Measurements from ENCODE around the gene B3GALNT1. TPM values are rescaled to one million over a fixed set of nuclear protein-coding genes. Genes with fewer than 3 reads are reported as not detected.

The B3GALNT1 gene, protein sequence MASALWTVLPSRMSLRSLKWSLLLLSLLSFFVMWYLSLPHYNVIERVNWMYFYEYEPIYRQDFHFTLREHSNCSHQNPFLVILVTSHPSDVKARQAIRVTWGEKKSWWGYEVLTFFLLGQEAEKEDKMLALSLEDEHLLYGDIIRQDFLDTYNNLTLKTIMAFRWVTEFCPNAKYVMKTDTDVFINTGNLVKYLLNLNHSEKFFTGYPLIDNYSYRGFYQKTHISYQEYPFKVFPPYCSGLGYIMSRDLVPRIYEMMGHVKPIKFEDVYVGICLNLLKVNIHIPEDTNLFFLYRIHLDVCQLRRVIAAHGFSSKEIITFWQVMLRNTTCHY
- total RNA-seq = 10 to 100 TPM; 10.4 to 14.6 TPM

GRCh38 chr3:161104561-161105551 is at the start of gene B3GALNT1:
Gene B3GALNT1 (minus strand): TSS chr3:161105349. CDS start chr3:161086754, 18,595 bp downstream.
- Mint-ChIP-seq H3K9me3 (no peaks in the 10 kb centered on the region), H3K27ac (peak within 1 kb of the TSS; percentile 73), H3K36me3 (peaks cover 26% of the 10 kb centered on the region), H3K4me3 (peak within 1 kb of the TSS; percentile 89), H3K27me3 (peaks cover 4% of the 10 kb centered on the region), H3K4me1 (peaks cover 33% of the 10 kb centered on the region)
- DNase-seq = peak; percentile 78
- POLR2A ChIA-PET = interaction anchor here (0.8 to 1.5 kb wide), 8 partner anchors 15 to 149 kb away, joined by 3 to 6 read pairs (median 5); no protein-coding TSS in a partner anchor
- peak; percentile 81 for ATAC-seq (ENCODE audit: low read depth)

DNA sequence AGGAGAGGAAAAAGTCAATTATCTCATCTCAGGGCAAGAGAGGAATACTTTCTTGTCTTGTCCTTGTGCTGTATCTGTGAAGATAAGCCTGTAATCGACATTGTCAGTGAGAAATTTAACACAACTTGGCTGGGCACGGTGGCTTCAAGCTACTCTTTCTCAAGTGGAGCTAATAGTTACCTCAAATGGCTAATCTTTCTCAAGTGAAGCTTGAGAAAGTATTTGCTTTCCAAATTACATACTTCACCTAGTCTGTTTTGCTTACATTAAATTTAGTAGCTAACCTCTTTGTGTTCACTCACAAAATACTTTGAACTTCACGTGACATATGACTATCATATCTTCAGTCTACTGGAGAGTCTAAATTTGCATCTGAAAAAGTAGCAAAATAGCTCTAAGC is 48.3 kb upstream of the B3GALNT1 start:
- Mint-ChIP-seq H3K27me3 (peaks cover 20% of the 10 kb centered on the region), H3K4me1 (no peaks in the 10 kb centered on the region), H3K9me3 (no peaks in the 10 kb centered on the region), H3K27ac (no peak overlapping the region), H3K36me3 (no peaks in the 10 kb centered on the region), H3K4me3 (no peak overlapping the region)
- DNase-seq = no peak
- no peak for ATAC-seq (ENCODE audit: low read depth)
- POLR2A ChIA-PET = no interaction called here

DNA sequence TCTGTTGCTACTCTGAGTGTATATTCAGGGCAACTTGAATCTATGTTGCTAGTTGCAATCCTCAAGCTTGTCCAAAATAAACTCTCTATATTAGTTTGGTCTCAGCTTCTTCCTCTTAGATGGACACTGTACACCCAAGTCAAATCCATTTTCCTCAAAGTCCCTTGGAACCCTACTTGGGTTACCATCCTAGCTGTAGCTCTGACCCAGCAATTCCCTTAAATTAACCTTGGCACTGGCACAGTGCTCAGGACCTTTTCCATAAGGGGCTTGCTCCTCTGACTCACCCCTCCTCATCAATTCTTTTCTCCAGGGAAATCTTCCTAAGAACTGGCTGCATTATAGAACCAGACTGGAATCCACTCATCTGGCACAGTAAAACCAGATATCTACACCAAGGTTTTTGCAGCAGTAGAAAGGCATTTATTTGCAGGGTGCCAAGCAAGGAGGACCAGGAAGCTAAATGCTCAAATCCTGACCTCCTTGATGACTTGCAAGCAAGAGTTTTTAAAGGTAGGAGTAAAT is 44.9 kb upstream of the B3GALNT1 start:
- H3K36me3 Mint-ChIP-seq = no peaks in the 10 kb centered on the region
- DNase-seq (no peak), ATAC-seq (ENCODE audit: low read depth) (no peak)
- H3K4me1 Mint-ChIP-seq = no peaks in the 10 kb centered on the region
- no peak overlapping the region for H3K27ac Mint-ChIP-seq
- peaks cover 17% of the 10 kb centered on the region for H3K27me3 Mint-ChIP-seq
- POLR2A ChIA-PET = no interaction called here
- no peak overlapping the region for H3K4me3 Mint-ChIP-seq
- H3K9me3 Mint-ChIP-seq = no peaks in the 10 kb centered on the region

- ATAC-seq (ENCODE audit: low read depth) (no peak), DNase-seq (no peak)
- no peak overlapping the region for H3K4me3 Mint-ChIP-seq
- H3K27me3 Mint-ChIP-seq = peaks cover 17% of the 10 kb centered on the region
- POLR2A ChIA-PET = no interaction called here
- H3K27ac Mint-ChIP-seq = no peak overlapping the region
- H3K4me1 Mint-ChIP-seq = no peaks in the 10 kb centered on the region
- H3K36me3 Mint-ChIP-seq = no peaks in the 10 kb centered on the region
- H3K9me3 Mint-ChIP-seq = peaks cover 2% of the 10 kb centered on the region
These were observed 44.4 kb upstream of the B3GALNT1 start for GRCh38 chr3:161149529-161149928.

DNA sequence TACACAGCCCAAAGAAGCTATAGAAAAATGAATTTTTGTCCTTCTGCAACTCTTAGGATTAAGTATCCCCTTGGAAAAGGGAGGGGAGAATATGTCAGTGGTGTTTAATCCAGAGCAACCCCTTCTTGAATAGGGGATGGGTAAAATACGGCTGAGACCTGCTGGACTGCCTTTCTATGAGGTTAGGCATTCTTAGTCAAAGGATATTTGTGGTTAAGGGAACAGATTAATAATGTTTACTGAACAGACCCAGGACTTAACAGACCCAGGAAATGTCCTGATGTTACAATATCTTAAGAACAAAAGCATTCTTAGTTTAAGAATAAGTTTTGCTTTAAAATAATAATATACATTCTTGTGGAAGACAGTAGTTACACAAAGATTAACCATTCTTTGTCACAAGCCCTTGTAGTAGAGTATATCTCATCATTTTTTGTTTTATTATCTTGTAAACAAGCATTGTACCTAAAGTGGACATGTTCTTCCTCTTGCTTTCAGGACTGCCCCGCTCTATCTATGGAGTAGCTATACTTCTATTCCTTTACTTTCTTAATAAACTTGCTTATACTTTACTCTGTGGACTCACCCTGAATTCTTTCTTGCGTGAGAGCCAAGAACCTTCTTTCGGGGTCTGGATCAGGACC is 43.8 kb upstream of the B3GALNT1 start:
- DNase-seq (no peak), ATAC-seq (ENCODE audit: low read depth) (no peak)
- peaks cover 15% of the 10 kb centered on the region for H3K27me3 Mint-ChIP-seq
- H3K27ac Mint-ChIP-seq = no peak overlapping the region
- no peak overlapping the region for H3K4me3 Mint-ChIP-seq
- peaks cover 2% of the 10 kb centered on the region for H3K9me3 Mint-ChIP-seq
- POLR2A ChIA-PET = no interaction called here
- no peaks in the 10 kb centered on the region for H3K36me3 Mint-ChIP-seq
- H3K4me1 Mint-ChIP-seq = no peaks in the 10 kb centered on the region

DNA sequence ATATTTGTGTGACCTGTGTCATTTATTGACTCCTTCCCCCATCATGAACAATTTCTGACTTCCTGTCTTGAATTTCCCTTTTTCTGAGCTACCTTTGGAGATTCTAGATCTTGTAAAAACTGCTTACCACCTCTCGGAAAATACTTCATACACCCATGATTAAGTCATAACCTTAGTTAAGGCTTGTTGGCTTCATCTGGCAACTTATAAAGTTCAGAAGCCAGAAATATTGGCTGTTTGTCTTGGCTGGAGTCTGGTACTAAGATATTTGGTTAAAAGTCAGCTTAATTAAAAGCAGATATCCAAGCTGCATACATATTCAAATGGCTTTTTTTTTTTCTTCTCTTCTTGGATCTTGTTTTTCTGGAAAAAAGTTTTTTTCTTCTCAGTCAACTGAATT is 37.3 kb upstream of the B3GALNT1 start:
- POLR2A ChIA-PET = no interaction called here
- ATAC-seq (ENCODE audit: low read depth) (no peak), DNase-seq (no peak)
- H3K27ac Mint-ChIP-seq = no peak overlapping the region
- no peaks in the 10 kb centered on the region for H3K4me1 Mint-ChIP-seq
- peaks cover 4% of the 10 kb centered on the region for H3K9me3 Mint-ChIP-seq
- peaks cover 4% of the 10 kb centered on the region for H3K27me3 Mint-ChIP-seq
- no peak overlapping the region for H3K4me3 Mint-ChIP-seq
- no peaks in the 10 kb centered on the region for H3K36me3 Mint-ChIP-seq

- Mint-ChIP-seq H3K27ac (no peak overlapping the region), H3K27me3 (peaks cover 7% of the 10 kb centered on the region), H3K4me1 (no peaks in the 10 kb centered on the region), H3K36me3 (no peaks in the 10 kb centered on the region), H3K9me3 (peaks cover 3% of the 10 kb centered on the region), H3K4me3 (no peak overlapping the region)
- POLR2A ChIA-PET = no interaction called here
- ATAC-seq (ENCODE audit: low read depth) (no peak), DNase-seq (no peak)
These were observed 34.5 kb upstream of the B3GALNT1 start for GRCh38 chr3:161139686-161140085.

DNA sequence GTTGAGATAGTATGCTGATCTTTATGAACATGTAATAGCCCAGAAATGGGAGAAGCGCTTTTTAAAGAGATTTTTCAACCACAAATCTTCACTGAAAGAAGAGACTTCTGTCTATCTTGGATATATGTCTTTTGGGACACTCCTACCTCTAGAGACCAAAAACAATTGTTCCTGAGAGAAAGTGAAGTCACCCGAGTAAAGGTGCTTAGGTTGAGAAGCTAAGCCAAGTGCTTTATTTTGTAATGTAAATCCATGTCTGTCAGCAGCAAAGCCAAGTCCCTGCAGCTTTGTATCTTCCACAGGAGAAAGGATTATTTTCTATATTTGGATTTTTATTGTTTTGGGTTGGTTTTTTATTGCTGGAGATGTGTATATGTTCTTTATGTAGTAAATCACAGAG is 32.1 kb upstream of the B3GALNT1 start:
- Mint-ChIP-seq H3K27me3 (peaks cover 9% of the 10 kb centered on the region), H3K9me3 (peaks cover 3% of the 10 kb centered on the region), H3K27ac (no peak overlapping the region), H3K36me3 (no peaks in the 10 kb centered on the region), H3K4me1 (no peaks in the 10 kb centered on the region), H3K4me3 (no peak overlapping the region)
- ATAC-seq (ENCODE audit: low read depth) (no peak), DNase-seq (no peak)
- POLR2A ChIA-PET = no interaction called here

DNA sequence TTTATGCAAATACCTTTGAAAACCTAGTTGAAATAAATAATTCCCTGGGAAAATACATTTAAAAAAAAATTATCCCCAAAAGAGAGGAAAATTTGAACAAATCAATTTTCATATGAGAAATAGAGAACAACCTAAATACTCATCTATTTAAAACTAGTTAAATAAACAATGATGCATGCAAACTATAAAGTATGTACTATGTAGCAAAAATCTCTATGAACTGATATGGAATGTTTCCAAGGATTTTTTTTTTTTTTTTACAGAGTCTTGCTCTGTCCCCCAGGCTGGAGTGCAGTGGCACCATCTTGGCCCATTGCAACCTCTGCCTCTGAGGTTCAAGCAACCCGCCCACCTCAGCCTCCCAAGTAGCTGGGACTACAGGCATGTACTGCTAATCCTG is 27.2 kb upstream of the B3GALNT1 start:
- H3K9me3 Mint-ChIP-seq = no peaks in the 10 kb centered on the region
- no peak for ATAC-seq (ENCODE audit: low read depth)

GRCh38 chr3:161126495-161126894 is 21.3 kb upstream of the B3GALNT1 start:
- DNase-seq (no peak), ATAC-seq (ENCODE audit: low read depth) (no peak)
- Mint-ChIP-seq H3K4me3 (no peak overlapping the region), H3K27ac (no peak overlapping the region), H3K9me3 (peaks cover 15% of the 10 kb centered on the region), H3K4me1 (no peaks in the 10 kb centered on the region), H3K27me3 (peaks cover 10% of the 10 kb centered on the region), H3K36me3 (peaks cover 4% of the 10 kb centered on the region)
- POLR2A ChIA-PET = no interaction called here

More for the DNA sequence above, 27.2 kb upstream of the B3GALNT1 start:
- no peaks in the 10 kb centered on the region for H3K36me3 Mint-ChIP-seq
- H3K4me3 Mint-ChIP-seq = no peak overlapping the region
- peaks cover 13% of the 10 kb centered on the region for H3K27me3 Mint-ChIP-seq
- no peak for DNase-seq
- POLR2A ChIA-PET = no interaction called here
- no peaks in the 10 kb centered on the region for H3K4me1 Mint-ChIP-seq
- no peak overlapping the region for H3K27ac Mint-ChIP-seq

DNA sequence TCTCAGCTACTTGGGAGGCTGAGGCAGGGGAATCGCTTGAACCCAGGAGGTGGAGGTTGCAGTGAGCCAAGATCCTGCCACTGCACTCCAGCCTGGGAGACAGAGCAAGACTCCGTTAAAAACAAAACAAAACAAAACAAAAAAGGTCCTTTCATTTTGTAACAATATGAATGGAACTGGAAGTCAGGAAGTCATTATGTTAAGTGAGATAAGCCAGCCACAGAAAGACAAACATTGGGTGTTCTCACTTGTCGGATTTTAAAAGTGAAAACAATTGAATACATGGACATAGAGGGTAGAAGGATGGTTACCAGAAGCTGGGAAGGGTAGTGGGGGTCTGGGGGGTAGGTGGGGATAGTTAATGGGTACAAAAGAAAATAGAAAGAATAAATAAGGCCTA is 12.5 kb upstream of the B3GALNT1 start:
- ATAC-seq (ENCODE audit: low read depth) = no peak
- POLR2A ChIA-PET = no interaction called here
- Mint-ChIP-seq H3K9me3 (peaks cover 29% of the 10 kb centered on the region), H3K27ac (no peak overlapping the region), H3K36me3 (peaks cover 8% of the 10 kb centered on the region), H3K27me3 (peaks cover 18% of the 10 kb centered on the region), H3K4me3 (no peak overlapping the region), H3K4me1 (no peaks in the 10 kb centered on the region)
- DNase-seq = no peak

DNA sequence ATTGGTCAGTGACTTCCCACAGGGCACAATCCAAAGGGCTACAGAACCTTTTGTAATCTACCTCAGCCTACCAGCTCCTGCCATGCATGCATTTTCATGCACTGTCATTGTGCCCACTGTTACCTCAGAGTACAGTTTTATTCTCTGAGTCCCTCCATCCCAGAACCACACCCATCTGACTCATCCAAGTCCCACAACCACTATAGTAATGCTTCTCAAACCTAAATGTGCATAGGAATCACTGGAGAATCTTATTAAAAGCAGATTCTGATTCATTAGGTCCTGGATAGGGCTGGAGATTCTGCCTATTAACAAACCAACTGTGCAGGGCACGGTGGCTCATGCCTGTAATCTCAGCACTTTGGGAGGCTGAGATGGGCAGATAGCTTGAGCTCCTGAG is 3.7 kb upstream of the B3GALNT1 start:
- no peak for ATAC-seq (ENCODE audit: low read depth)
- Mint-ChIP-seq H3K9me3 (no peaks in the 10 kb centered on the region), H3K4me1 (peaks cover 24% of the 10 kb centered on the region), H3K27me3 (peaks cover 14% of the 10 kb centered on the region), H3K4me3 (no peak overlapping the region), H3K27ac (no peak overlapping the region), H3K36me3 (peaks cover 2% of the 10 kb centered on the region)
- no peak for DNase-seq
- POLR2A ChIA-PET = no interaction called here

DNA sequence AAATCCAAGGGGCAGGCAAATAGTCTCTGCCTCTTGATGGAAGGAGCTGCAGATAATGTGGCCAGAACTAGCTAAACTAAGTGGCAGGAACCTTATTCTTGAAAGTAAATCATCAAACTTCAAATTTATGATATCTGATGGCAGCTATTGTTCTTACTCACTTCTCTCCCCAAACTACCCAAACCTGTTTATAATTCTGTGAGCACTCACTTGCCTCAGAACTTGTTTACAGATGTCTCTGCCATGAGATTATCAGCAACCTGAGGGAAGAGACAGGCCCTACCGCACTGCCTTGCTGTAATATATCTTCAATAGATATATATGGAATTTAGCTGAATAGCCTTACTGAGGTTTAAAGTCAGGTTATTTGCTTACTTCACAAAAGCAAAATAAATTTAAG is 2.2 kb upstream of the B3GALNT1 start:
- Mint-ChIP-seq H3K4me3 (no peak overlapping the region), H3K36me3 (peaks cover 13% of the 10 kb centered on the region), H3K27ac (no peak overlapping the region), H3K9me3 (no peaks in the 10 kb centered on the region), H3K27me3 (peaks cover 14% of the 10 kb centered on the region), H3K4me1 (peaks cover 29% of the 10 kb centered on the region)
- POLR2A ChIA-PET = no interaction called here
- DNase-seq (no peak), ATAC-seq (ENCODE audit: low read depth) (no peak)

Measured in activated naive CD8-positive, alpha-beta T cell treated with anti-CD3 and anti-CD28 coated beads, Interleukin-2, amount 10 ng/mL, durations not matched to agents 7 days and 5 days (primary cell).